HG03097 (cell line): ENCODE data around the gene TNIP2.

Source experiments
- ATAC-seq: cut with Tn5 transposase; IDR thresholded peaks from one replicate; pipeline ENCODE4 v1.9.1; 2021; ENCODE audit not compliant: unreplicated experiment, low FRiP score

TNIP2 gene

GRCh38 chr4:2794486-2795299 lies 38.6 kb upstream of the TNIP2 start:
- ATAC-seq, result no peak

DNA sequence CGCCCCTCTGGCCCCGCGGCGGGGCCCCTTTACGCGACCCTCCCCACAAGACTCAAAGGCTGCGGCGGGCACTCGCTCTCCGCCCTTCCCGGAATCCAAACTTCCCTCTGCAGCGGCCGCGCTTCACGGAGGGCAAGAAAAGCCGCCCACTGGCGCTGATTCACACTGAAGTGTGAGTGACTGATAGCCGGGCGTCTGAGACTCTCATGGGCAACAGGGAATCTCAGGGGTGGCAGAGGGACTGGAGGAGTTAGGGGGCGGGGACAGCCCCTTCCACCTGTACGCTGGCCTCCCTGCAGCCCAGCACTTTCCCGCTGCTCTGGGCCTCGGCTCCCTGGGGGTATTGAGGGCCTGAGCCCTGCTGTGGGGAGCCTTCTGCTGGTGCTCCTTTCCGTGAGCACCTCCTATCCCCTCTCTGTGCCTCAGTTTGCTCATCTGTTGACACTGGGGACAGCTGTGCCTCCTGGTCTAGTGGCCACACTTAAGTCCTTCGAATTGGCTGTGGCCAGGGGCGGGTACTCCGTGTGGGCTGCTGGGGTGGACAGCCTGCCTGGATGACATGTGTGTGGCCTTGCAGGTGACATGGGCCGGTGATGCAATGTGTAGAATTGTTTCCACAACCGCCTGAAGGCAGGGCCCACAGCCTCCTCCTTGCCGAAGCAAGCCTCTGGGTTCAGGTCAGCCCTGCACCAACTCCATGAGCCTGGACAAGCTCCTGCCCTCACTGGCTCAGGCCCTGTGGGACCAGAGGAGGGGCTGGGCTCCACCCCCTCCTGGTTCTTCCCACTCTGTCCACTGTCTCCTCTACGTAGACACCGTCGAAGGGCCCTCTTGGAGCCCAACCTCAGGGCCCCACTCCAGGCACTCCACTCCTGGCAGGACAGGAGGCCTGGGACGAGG lies 37.7 kb upstream of the TNIP2 start:
- no peak for ATAC-seq

DNA sequence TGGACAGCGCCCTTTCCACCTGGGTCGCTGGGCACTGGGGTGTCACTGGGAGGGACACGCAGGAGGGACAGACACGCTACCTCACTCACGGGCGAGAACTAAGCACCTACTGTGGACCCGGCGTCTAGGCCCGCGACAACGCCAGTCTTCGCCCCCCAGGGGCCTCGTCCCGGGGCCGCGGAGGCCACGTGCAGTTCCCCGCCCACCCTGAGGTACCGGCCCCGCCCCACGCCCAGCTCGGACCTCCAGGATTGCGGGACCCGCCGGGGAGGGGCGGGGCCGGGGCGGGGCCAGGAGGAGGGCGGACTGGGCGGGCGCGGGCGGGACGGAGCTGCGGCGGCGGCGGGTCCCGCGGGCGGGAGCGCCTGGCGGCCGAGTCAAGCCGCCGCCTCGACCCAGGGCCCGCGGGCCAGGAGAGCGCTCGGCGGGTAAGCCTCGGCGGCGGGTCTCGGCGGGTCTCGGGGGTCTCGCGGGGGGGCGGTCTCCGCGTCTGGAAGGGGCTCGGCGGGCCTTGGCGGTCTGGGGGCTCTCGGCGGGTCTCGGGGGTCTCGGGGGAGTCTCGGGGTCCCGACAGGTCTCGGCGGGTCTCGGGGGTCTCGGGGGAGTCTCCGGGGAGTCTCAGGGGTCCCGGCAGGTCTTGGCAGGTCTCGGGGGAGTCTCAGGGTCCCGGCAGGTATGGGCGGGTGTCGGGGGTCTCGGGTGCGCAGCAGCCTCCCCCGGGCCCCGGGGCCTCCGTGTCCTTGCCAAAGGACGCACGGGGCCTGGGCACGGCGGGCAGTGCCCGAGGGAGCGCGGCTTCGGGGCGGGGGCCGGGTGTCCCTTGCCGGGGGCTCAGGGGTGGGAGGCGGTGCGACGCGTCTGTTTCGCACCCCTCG lies 36.8 kb upstream of the TNIP2 start, which contains the start of gene SH3BP2:
TSS of gene SH3BP2 (plus strand) at position 375 of the 875 bp plus-strand sequence. CDS start 27,533 bp downstream, outside the sequence.
- no peak for ATAC-seq

GRCh38 chr4:2792396-2792710 lies 36.2 kb upstream of the TNIP2 start:
- ATAC-seq, result no peak

DNA sequence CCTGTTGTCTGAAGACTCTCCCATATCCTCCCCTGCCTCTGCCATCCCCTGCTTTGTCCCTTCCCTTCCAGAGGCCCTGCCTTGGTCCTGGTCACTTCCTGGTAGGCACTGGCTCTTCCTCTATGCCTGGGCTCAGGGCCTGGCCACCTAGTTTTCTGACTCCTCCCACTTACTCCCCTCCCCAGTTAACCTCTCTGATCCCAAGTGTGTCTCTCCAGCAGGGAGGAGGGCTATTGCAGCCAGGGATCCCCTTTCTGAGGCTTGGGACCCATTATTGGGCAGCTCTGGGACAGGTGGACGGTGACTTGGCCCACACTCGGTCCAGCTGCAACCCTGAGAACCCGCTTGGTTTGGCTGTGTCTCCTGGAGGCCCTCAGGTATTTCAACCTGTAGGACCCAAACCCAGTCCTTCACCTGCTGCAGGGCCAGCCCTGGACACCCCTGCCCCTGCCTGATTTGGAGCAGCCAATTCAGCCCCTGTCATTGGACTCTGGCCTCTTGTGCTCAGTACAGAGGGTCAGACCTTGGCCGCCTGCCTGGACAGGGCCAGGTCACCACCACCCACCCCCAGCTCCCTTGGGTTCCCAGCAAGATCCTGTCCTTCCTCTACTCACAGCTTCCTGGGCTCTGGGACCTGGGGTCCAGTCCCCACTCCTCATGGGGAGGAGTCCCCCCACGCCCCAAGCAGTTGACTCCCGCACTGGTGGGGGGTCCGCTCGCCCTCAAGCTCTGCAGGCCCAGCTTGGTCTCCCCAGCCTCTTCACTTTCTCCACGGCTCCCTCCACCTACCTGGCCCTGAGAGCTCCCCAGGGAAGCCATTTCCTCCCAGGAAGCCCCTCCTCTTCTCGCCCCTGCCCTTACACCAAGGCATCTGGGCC lies 35.6 kb upstream of the TNIP2 start:
- ATAC-seq, result no peak

DNA sequence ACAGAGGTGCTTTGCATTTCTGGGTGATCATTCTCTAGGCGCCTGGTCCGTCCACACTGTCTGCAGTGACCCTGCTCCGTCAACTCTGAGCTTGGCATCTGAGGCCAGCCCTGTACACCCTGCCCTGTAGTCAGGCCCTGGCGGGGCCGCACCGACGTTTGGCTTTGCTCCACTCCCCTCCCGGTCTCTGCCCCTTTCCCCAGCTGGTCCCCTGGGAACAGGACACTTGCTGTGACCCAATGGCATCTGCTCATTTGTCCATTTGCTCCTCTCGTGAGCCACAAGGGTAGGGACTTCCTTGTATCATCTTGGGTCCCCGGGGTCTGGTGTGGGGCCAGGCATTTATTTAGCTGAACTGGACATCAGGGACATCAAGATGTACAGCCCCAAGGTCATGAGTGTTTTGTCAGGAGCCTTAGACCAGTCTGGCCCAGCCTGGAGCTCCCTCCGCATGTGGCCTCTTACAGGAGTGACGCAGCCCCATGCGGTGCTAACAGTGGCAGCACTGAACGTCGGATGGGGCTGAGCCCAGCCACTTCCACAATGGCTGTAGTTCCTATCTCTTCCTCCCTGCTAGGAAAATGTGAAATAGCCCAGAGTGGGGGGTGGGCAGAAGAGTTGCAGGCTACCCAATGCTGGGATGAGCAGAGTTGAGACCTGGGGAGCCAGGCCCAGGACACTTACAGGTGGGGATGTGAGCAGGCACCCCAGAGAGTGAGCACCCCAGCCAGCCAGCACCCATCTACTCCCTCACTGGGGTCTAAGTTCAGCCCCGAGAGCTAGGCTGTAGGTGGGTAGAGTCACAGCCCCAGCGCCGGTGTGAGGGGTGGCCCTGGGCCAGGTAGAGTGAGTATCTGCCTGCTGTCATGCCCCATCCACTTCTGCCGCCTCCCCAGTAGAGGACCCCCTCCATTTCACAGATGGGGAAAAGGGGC lies 34.7 kb upstream of the TNIP2 start:
- no peak for ATAC-seq

DNA sequence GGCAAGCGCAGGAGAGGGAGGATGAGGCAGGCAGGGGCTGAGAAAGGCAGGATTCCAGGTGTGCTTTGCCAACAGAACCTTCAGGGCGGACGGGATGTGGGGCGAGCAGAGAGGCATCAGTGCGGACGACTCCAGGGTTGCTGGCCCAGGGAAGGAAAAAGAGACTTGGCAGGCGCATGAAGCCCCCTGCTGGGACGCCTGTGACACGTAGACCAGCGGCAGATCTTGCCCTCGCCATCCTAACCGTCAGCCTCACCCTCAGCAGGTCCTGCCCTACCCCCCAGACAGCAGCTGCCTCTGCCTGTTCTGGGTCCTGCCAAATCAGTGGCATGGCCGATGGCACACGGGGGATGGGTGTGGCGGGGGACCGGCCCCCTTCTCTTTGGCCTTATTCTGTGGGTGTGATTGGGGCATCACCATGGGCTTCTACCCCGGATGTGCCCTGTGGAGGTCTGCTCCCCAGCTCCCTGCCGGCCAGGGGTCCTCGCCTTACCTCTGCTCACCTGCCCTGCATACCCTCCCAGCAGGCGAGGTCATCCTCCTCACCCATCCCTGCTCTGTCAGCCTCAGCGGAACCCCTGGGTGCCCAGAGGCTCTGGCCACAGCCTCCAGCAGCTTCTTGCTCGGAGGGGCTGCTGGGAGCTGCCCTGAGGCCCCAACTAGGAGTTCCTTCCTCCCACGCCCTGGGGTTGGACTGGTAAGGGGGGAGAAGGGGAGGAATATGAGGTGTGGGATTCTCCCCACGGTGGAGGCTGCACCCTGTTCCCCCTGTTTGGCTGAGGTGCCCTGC lies 33.9 kb upstream of the TNIP2 start:
- no peak for ATAC-seq

DNA sequence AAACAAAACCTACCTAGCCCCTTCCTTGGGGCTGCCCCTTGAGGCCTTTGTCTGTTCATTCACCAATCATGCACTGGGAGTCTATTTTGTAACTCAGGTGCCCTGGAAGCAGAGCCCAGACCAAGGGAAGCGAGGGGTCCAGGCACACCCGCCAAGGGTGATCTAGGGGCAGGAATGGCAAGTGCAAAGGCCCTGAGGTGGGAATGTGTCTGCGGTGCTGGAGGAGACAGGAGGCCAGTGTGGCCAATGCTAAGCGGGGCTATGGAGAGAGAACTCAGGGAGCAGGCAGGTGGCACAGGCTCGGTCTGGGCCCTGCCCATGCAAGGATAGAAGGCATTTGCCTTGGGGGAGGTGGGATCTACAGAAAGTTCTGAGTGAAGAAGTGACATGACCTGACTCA lies 33.2 kb upstream of the TNIP2 start:
- no peak for ATAC-seq

DNA sequence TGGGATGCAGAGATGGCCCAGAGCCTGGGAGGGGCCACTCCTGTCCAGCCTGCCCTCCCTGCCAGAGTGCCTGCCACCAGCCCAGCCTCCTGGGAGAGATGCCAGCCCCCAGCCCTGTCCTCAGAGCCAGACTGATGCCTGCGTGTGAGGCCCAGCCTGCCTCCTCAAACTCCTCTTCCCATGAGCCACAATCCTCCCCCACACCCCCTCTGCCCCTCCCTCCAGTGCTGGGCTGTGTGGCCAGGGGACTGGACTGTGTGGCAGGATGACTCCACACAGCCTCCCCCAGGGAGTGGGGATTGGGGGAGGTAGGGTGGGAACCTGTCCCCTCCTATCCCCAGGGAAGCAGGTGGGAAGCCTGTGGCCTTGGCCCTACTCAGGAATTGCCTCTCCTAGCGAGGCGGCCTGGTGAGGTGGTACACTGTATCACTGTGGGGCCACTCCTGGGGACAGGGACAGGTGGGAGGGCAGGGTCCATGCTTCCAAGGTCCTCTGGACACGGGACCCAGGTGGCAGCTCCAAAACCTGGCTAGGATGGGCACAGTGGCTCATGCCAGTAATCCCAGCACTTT lies 32.5 kb upstream of the TNIP2 start:
- ATAC-seq, result no peak

DNA sequence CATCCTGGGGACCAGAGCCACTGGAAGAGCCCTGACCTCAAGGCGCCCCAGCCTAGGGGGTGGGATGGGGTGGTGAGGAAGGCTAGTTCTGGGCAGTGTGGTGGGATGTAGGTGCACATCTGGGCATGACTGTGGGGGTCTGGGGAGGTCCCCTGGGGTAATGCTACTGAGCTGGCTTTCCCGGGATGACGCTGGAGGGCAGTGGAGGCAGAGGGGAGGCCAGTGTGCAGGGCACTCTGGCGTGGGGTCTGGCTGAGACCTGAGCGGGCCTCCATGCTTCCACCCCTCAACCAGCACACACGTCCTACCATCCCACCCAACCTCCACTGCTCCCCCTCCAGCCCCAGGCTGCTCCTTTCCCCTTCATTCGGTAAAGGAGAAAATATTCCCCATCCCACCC lies 32.0 kb upstream of the TNIP2 start:
- ATAC-seq, result no peak

GRCh38 chr4:2787230-2788100 lies 31.3 kb upstream of the TNIP2 start:
- ATAC-seq, result peak; percentile 40

GRCh38 chr4:2786794-2787229 lies 30.7 kb upstream of the TNIP2 start:
- ATAC-seq, result no peak

DNA sequence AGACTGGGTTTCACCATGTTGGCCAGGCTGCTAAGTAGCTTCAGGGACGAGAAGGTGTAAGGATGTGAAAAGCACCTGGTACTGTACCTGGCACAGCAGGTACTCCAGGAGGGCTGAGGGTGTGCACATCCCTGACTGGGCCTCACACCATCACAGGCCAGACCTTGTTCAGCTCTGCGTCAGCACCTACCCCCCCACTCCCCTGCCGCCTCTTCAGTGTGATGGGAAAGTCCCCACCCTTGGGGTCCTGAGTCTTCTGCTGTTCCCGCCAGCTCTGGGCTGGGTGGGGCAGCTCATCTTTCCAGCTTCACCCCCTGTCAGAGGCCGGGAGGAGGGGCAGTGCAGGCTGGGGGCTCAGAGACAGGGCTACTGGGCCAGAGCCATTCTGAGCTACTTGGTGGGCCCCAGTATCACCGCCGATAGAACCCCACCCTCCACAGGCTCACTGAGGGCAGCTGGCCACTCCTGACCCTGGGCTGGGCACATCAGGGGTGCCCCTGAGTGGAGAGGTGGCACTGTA lies 30.1 kb upstream of the TNIP2 start:
- no peak for ATAC-seq

DNA sequence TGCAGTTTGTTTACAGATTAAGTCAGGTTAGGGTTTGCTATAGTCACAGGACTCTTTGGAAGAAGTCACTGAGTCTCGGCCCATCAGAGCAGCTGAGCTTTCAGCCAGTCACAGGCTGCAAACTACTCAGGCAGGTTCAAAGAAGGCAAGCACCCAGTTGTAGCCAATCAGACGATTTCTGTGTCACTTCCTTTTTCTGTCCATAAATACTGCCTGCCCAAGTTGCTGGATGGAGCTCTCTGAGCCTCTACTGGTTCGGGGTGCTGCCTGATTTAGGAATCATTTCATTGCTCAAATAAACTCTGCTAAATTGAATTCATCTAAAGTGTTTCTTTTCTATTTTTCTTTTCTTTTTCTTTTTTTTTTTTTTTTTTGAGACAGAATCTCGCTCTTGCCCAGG lies 29.5 kb upstream of the TNIP2 start:
- ATAC-seq, result no peak

GRCh38 chr4:2783790-2784189 lies 27.7 kb upstream of the TNIP2 start:
- no peak for ATAC-seq

DNA sequence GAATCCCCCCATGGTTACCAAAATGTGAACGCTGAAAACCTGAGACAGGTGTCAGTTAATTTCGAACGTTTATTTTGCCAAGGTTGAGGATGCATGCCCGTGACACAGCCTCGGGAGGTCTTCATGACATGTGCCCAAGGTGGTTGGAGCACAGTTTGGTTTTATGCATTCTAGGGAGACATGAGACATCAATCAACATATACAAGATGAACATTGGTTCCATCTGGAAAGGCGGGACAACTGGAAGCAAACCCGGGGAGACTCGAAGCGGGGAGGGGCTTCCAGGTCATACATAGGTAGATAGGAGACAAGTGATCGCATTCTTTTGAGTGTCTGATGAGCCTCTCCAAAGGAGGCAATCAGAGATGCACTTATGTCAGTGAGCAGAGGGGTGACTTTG lies 25.8 kb upstream of the TNIP2 start:
- ATAC-seq, result no peak
